IMR-90 (cell line): ENCODE data around the gene CD14. TPM values are rescaled to one million over a fixed set of nuclear protein-coding genes. Genes with fewer than 3 reads are reported as not detected.
"Not testable (repeated sequence)": the region's sequence is repeated elsewhere in the genome, so short reads cannot be mapped to it uniquely, and the experiment has no call there.

Experiments
- ATAC-seq: fragments of 200-7000 bp; cut with Tn5 transposase; 2 replicates; pipeline ENCODE4 v1.9.1; 2020; ENCODE audit warnings: low read depth, mild to moderate bottlenecking, moderate library complexity
- BruUV-seq: library from RNA; stranded (reverse); fragments of 400-500 nt; replicated peaks from 2 replicates; lab custom pipeline; 2021; lab: Mats Ljungman, UMichigan
- CTCF ChIA-PET: fragments of 300-600 bp; formaldehyde crosslinking; extraction: SDS; loops from one replicate; lab custom pipeline; 2021; ENCODE audit warnings: antibody characterized with exemption; lab: Yijun Ruan, JAX
- POLR2A ChIA-PET: fragments of 300-600 bp; sonication (Branson Sonifier 250); formaldehyde crosslinking; loops from one replicate; lab custom pipeline; 2022; ENCODE audit warnings: antibody characterized with exemption; ENCODE audit not compliant: unreplicated experiment; lab: Charles Lee
- DNase-seq: peaks from one replicate; pipeline ENCODE4 v3.0.0; 2013
- H2AFZ ChIP-seq: replicated peaks from 2 replicates; pipeline ENCODE3; 2013; ENCODE audit warnings: low read length, mild to moderate bottlenecking; ENCODE audit not compliant: poor library complexity
- H2AK5ac ChIP-seq: 2 replicates; pipeline ENCODE4 v1.6.1; 2013; ENCODE audit warnings: low read depth, low read length, inconsistent platforms
- H2AK9ac ChIP-seq: replicated peaks from 2 replicates; pipeline ENCODE3; 2013; ENCODE audit warnings: mild to moderate bottlenecking, low read depth, low read length, moderate library complexity; ENCODE audit not compliant: poor library complexity
- H2BK120ac ChIP-seq: 2 replicates; pipeline ENCODE4 v1.6.1; 2013; ENCODE audit warnings: low read depth, low read length, inconsistent platforms
- H2BK15ac ChIP-seq: 3 replicates; pipeline ENCODE4 v1.6.1; 2013; ENCODE audit warnings: low read depth, low read length, inconsistent platforms
- H2BK20ac ChIP-seq: 2 replicates; pipeline ENCODE4 v1.6.1; 2013; ENCODE audit warnings: low read depth, mild to moderate bottlenecking, inconsistent platforms, low read length, moderate library complexity
- H2BK5ac ChIP-seq: 2 replicates; pipeline ENCODE4 v1.6.1; 2013; ENCODE audit warnings: mild to moderate bottlenecking, low read depth, low read length, inconsistent platforms; ENCODE audit not compliant: poor library complexity, severe bottlenecking
- H3K14ac ChIP-seq: replicated peaks from 2 replicates; pipeline ENCODE4 v1.6.1; 2013; ENCODE audit warnings: low read depth, low read length, inconsistent platforms
- H3K18ac ChIP-seq: 2 replicates; pipeline ENCODE4 v1.6.1; 2013; ENCODE audit warnings: low read depth, low read length, control low read depth
- H3K23ac ChIP-seq: 2 replicates; pipeline ENCODE4 v1.6.1; 2013; ENCODE audit warnings: low read depth, low read length, inconsistent platforms
- H3K27ac ChIP-seq: 2 replicates; pipeline ENCODE4 v1.5.1; 2013; ENCODE audit warnings: mild to moderate bottlenecking, control low read depth, low read length; ENCODE audit not compliant: insufficient read depth
- H3K27me3 ChIP-seq: 2 replicates; pipeline ENCODE4 v1.6.1; 2013; ENCODE audit warnings: low read length; ENCODE audit not compliant: control insufficient read depth, insufficient read depth
- H3K36me3 ChIP-seq: 2 replicates; pipeline ENCODE4 v1.6.1; 2013; ENCODE audit warnings: low read length, mixed read lengths; ENCODE audit not compliant: control insufficient read depth, insufficient read depth
- H3K4ac ChIP-seq: 2 replicates; pipeline ENCODE4 v1.6.1; 2013; ENCODE audit warnings: low read depth, low read length, inconsistent platforms
- H3K4me1 ChIP-seq: 2 replicates; pipeline ENCODE4 v1.6.1; 2013; ENCODE audit warnings: low read length, mixed read lengths; ENCODE audit not compliant: control insufficient read depth, insufficient read depth
- H3K4me2 ChIP-seq: 2 replicates; pipeline ENCODE4 v1.6.1; 2013; ENCODE audit warnings: low read depth, mild to moderate bottlenecking, control low read depth, low read length, moderate library complexity
- H3K4me3 ChIP-seq: 2 replicates; pipeline ENCODE4 v1.5.1; 2013; ENCODE audit warnings: low read depth, mild to moderate bottlenecking, control low read depth, low read length, moderate library complexity; ENCODE audit not compliant: insufficient read depth
- H3K56ac ChIP-seq: 2 replicates; pipeline ENCODE4 v1.6.1; 2013; ENCODE audit warnings: low read length, inconsistent platforms; ENCODE audit not compliant: insufficient read depth; ENCODE audit errors: extremely low read depth
- H3K79me1 ChIP-seq, 2 experiments: 2 replicates each; pipeline ENCODE4 v1.6.1; 2013; ENCODE audit warnings: low read length in 2 of 2, inconsistent platforms in 1 of 2, low read depth in 1 of 2
- H3K9ac ChIP-seq: 2 replicates; pipeline ENCODE4 v1.6.1; 2013; ENCODE audit warnings: low read depth, low read length, control low read depth
- H3K9me1 ChIP-seq: 2 replicates; pipeline ENCODE4 v1.6.1; 2013; ENCODE audit warnings: low read length, inconsistent platforms; ENCODE audit not compliant: insufficient read depth
- H3K9me3 ChIP-seq: 2 replicates; pipeline ENCODE4 v1.6.1; 2013; ENCODE audit warnings: low read length; ENCODE audit not compliant: control insufficient read depth, insufficient read depth
- H4K20me1 ChIP-seq: 2 replicates; pipeline ENCODE4 v1.6.1; 2013; ENCODE audit warnings: low read length, inconsistent platforms; ENCODE audit not compliant: insufficient read depth
- H4K5ac ChIP-seq: 2 replicates; pipeline ENCODE4 v1.6.1; 2013; ENCODE audit warnings: mild to moderate bottlenecking, low read depth, low read length, control low read depth
- H4K8ac ChIP-seq, 2 experiments: 2 replicates each; pipeline ENCODE4 v1.6.1; 2013; ENCODE audit warnings: low read depth in 2 of 2, low read length in 2 of 2, control low read depth in 1 of 2, inconsistent platforms in 1 of 2
- H4K91ac ChIP-seq: 2 replicates; pipeline ENCODE4 v1.6.1; 2013; ENCODE audit warnings: low read depth, low read length, inconsistent platforms; ENCODE audit not compliant: insufficient read depth
- WGBS, 2 experiments: methylation state at CpG; one replicate each; pipeline versions ENCODE4 v1.1.5 to v1.1.7; 2013; ENCODE audit warnings: missing lambda C conversion rate in 2 of 2; ENCODE audit not compliant: insufficient read length in 1 of 2; ENCODE audit errors: extremely low coverage in 2 of 2; 5-methylcytosine and 5-hydroxymethylcytosine counted together
- dilution Hi-C: fragments of 300-500 bp; cut with HindIII; formaldehyde crosslinking; loops from one replicate; pipeline ENCODE4 v1.14.3; 2018; ENCODE audit warnings: low sequenced_read_pairs; ENCODE audit not compliant: unreplicated experiment
- in situ Hi-C: fragments of 300-500 bp; cut with MboI; formaldehyde crosslinking; loops from 3 replicates; pipeline ENCODE4 v1.14.3; 2019; ENCODE audit warnings: low sequenced_read_pairs, inconsistent platforms, mixed read lengths
- intact Hi-C: fragments of 100-400 bp; cut with micrococcal nuclease; formaldehyde crosslinking; loops from 2 replicates; pipeline ENCODE4 v1.10.0; 2022
- polyA plus RNA-seq, 3 experiments: library from polyadenylated mRNA; depleted of rRNA; stranded (reverse); fragments of >200 nt; gene quantifications; 2 replicates each; pipeline ENCODE4 v1.2.3, GENCODE V29; 2012; ENCODE audit warnings: low replicate concordance in 1 of 3
- total RNA-seq: library from RNA; depleted of rRNA; stranded (reverse); fragments of >200 nt; gene quantifications from 2 replicates; pipeline ENCODE4 v1.2.3, GENCODE V29; 2012

The CD14 gene
- total and polyA plus RNA-seq, 2 of the 4 experiments (the other 2 are of a cell fraction) = 0.17 to 0.18 TPM

- H3K4me1 ChIP-seq, H3K27ac ChIP-seq, H4K20me1 ChIP-seq, H2AFZ ChIP-seq, H2AK9ac ChIP-seq, H3K9ac ChIP-seq, H3K9me3 ChIP-seq, H4K8ac ChIP-seq, H2BK120ac ChIP-seq, H3K9me1 ChIP-seq, DNase-seq, H3K23ac ChIP-seq, H2AK5ac ChIP-seq, H3K4me2 ChIP-seq, ATAC-seq, H3K4ac ChIP-seq, dilution Hi-C loops, H3K4me3 ChIP-seq, H3K14ac ChIP-seq, H2BK20ac ChIP-seq, CTCF ChIA-PET, POLR2A ChIA-PET, BruUV-seq, H3K79me1 ChIP-seq, H3K27me3 ChIP-seq, H2BK5ac ChIP-seq, H3K56ac ChIP-seq, H4K5ac ChIP-seq, H2BK15ac ChIP-seq, H3K18ac ChIP-seq, in situ Hi-C loops, H4K91ac ChIP-seq: not testable (repeated sequence)
- intact Hi-C loops = loop anchor here (2.0 kb wide), 1 partner anchor 14 kb away; the partner anchor contains the start of genes IK and NDUFA2
- peaks cover 59% of the 10 kb centered on the region for H3K36me3 ChIP-seq
- 33% methylated on average over 1 of the region's 6 CpGs; no CpG with 5 or more reads in 1 of the 2 experiments for WGBS, 2 experiments
Measured at GRCh38 chr5:140660371-140660770, 27.4 kb upstream of the CD14 start.
